Loucy (cell line): Measurements from ENCODE around the gene CDH8.

Experiments
- H2AFZ ChIP-seq: fragments of 200-600 bp; sonication (generic); 2 replicates; pipeline ENCODE4 v1.6.0; 2016; ENCODE audit warnings: antibody characterized with exemption, mild to moderate bottlenecking, low read length, moderate library complexity
- H3F3A ChIP-seq: fragments of 200-600 bp; 2 replicates; pipeline ENCODE4 v1.6.0; 2016; ENCODE audit warnings: antibody characterized with exemption, low read depth, mild to moderate bottlenecking
- H3K27me3 ChIP-seq: fragments of 200-600 bp; sonication (generic); 2 replicates; pipeline ENCODE4 v1.6.1; 2014; ENCODE audit warnings: low read length, mild to moderate bottlenecking; ENCODE audit not compliant: insufficient read depth, poor library complexity, severe bottlenecking
- H3K36me3 ChIP-seq: fragments of 200-600 bp; sonication (generic); 2 replicates; pipeline ENCODE4 v1.6.1; 2016; ENCODE audit warnings: low read length; ENCODE audit not compliant: insufficient read depth
- H3K4me1 ChIP-seq: fragments of 200-600 bp; sonication (generic); 2 replicates; pipeline ENCODE4 v1.5.1; 2014; ENCODE audit warnings: low read length, mild to moderate bottlenecking; ENCODE audit not compliant: insufficient read depth, poor library complexity, severe bottlenecking
- H3K4me2 ChIP-seq: fragments of 200-600 bp; sonication (generic); 2 replicates; pipeline ENCODE4 v1.6.0; 2014; ENCODE audit warnings: antibody characterized with exemption, low read length, low read depth, mild to moderate bottlenecking; ENCODE audit not compliant: poor library complexity, severe bottlenecking
- H3K4me3 ChIP-seq: fragments of 200-600 bp; sonication (generic); 2 replicates; pipeline ENCODE4 v1.5.1; 2014; ENCODE audit warnings: low read length, mild to moderate bottlenecking, mixed read lengths; ENCODE audit not compliant: poor library complexity, severe bottlenecking
- H3K79me2 ChIP-seq: fragments of 200-600 bp; sonication (generic); 2 replicates; pipeline ENCODE4 v1.6.1; 2014; ENCODE audit warnings: low read length; ENCODE audit not compliant: insufficient read depth
- H3K9ac ChIP-seq: fragments of 200-600 bp; sonication (generic); 2 replicates; pipeline ENCODE4 v1.6.0; 2014; ENCODE audit warnings: mild to moderate bottlenecking, low read depth, low read length, moderate library complexity; ENCODE audit not compliant: poor library complexity, severe bottlenecking
- H3K9me2 ChIP-seq: fragments of 200-600 bp; sonication (generic); replicated peaks from 2 replicates; pipeline ENCODE4 v1.6.1; 2016; ENCODE audit warnings: low read depth, low read length, mixed read lengths
- H3K9me3 ChIP-seq: fragments of 200-600 bp; sonication (generic); 2 replicates; pipeline ENCODE4 v1.6.1; 2014; ENCODE audit warnings: mild to moderate bottlenecking, antibody characterized with exemption, low read length, low read depth; ENCODE audit not compliant: insufficient read depth
- H4K20me1 ChIP-seq: fragments of 200-600 bp; sonication (generic); 2 replicates; pipeline ENCODE4 v1.6.0; 2014; ENCODE audit warnings: antibody characterized with exemption, low read length, mild to moderate bottlenecking; ENCODE audit not compliant: insufficient read depth, poor library complexity, severe bottlenecking
- EZH2phosphoT487 ChIP-seq: fragments of 200-600 bp; IDR thresholded peaks from 2 replicates; pipeline ENCODE4 v1.6.1; 2018; ENCODE audit warnings: antibody characterized with exemption, mild to moderate bottlenecking, moderate library complexity, borderline replicate concordance
- TF ChIP-seq, protein P1 (sequence below): fragments of 200-600 bp; sonication (generic); conservative IDR thresholded peaks from 2 replicates; pipeline ENCODE4 v1.5.1; 2014; ENCODE audit warnings: mild to moderate bottlenecking, antibody characterized with exemption, low read length

Gene CDH8

DNA sequence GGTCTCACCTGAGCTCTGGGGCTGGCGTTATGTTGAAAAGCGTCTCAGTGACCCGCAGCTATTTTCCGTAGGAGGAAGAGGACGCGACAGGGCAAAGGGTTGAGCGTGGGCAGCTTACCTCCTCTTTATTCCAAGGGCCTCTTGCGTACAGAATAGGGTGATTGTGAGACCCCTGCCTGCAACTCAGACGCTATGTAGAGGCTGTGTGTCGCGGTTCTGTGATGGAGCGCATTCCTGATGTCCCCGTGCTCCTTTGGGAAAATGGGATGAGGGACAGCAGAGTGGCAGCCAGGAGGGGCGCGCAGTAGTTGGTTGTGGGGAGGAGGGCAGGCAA lies 531 bp upstream of the CDH8 start:
- Histone ChIP-seq H2AFZ (no peak overlapping the region), H3K4me3 (no peak overlapping the region), H3K9ac (no peak overlapping the region), H4K20me1 (no peaks in the 10 kb centered on the region), H3F3A (no peaks in the 10 kb centered on the region), H3K4me2 (no peak overlapping the region), H3K36me3 (no peaks in the 10 kb centered on the region), H3K9me2 (no peaks in the 10 kb centered on the region), H3K27me3 (no peaks in the 10 kb centered on the region), H3K4me1 (no peaks in the 10 kb centered on the region), H3K79me2 (no peaks in the 10 kb centered on the region), H3K9me3 (no peaks in the 10 kb centered on the region)
- no peak for TF ChIP-seq EZH2phosphoT487

DNA sequence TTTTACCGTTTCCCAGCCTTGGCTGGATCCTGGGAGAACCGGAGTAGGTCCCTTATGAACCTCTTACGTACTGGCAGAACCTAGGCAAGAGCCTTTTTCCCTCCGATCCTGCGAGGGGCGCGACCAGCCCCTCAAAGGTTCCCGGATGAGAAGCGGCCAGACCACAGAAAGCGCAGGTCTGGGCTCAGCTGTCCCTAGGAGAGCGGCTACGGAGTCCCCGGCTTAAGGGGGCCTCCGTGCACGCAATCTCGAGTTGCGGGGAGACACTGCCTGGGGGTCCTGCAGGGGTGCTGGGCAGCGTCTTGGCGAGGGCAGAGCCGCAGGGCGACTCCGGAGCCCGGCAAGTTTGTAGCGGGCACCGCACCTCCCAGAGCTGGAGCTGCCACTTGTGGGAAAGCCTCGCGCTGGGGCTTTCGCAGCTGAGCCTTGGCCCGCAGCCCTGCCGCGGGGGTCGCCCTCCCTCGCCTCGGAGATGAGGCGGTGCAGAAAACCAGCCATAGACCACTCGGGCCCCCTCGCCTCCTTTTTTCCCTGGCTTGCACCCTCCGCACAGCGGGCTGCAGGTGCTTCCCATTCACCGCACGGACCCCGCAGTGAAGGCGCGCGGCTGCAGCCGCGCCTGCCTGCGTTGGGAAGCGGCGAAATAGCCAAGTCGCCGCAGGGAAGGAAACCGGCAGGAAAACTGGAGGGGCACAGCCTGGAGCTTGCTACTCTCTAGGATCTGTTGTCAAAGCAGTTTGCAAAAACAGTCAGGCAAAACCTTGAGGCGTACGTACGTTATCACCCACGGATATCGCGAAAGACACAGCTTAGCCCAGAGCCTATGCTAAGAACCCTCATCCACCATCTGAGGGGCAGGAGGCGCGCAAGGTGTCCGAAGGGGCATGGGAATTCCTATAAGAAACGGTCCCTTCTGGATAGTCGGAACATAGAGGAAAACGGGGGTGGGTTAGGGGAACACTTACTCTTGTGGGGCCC lies 834 bp downstream of the CDH8 start:
- Histone ChIP-seq H3K9ac (no peak overlapping the region), H3K9me3 (no peaks in the 10 kb centered on the region), H3F3A (no peaks in the 10 kb centered on the region), H3K4me1 (no peaks in the 10 kb centered on the region), H4K20me1 (no peaks in the 10 kb centered on the region), H3K36me3 (no peaks in the 10 kb centered on the region), H3K4me2 (no peak overlapping the region), H3K9me2 (no peaks in the 10 kb centered on the region), H3K27me3 (no peaks in the 10 kb centered on the region), H3K4me3 (no peak overlapping the region), H2AFZ (no peak overlapping the region), H3K79me2 (no peaks in the 10 kb centered on the region)
- TF ChIP-seq EZH2phosphoT487 = no peak
- TF ChIP-seq, protein P1, sequence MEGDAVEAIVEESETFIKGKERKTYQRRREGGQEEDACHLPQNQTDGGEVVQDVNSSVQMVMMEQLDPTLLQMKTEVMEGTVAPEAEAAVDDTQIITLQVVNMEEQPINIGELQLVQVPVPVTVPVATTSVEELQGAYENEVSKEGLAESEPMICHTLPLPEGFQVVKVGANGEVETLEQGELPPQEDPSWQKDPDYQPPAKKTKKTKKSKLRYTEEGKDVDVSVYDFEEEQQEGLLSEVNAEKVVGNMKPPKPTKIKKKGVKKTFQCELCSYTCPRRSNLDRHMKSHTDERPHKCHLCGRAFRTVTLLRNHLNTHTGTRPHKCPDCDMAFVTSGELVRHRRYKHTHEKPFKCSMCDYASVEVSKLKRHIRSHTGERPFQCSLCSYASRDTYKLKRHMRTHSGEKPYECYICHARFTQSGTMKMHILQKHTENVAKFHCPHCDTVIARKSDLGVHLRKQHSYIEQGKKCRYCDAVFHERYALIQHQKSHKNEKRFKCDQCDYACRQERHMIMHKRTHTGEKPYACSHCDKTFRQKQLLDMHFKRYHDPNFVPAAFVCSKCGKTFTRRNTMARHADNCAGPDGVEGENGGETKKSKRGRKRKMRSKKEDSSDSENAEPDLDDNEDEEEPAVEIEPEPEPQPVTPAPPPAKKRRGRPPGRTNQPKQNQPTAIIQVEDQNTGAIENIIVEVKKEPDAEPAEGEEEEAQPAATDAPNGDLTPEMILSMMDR = no peak

DNA sequence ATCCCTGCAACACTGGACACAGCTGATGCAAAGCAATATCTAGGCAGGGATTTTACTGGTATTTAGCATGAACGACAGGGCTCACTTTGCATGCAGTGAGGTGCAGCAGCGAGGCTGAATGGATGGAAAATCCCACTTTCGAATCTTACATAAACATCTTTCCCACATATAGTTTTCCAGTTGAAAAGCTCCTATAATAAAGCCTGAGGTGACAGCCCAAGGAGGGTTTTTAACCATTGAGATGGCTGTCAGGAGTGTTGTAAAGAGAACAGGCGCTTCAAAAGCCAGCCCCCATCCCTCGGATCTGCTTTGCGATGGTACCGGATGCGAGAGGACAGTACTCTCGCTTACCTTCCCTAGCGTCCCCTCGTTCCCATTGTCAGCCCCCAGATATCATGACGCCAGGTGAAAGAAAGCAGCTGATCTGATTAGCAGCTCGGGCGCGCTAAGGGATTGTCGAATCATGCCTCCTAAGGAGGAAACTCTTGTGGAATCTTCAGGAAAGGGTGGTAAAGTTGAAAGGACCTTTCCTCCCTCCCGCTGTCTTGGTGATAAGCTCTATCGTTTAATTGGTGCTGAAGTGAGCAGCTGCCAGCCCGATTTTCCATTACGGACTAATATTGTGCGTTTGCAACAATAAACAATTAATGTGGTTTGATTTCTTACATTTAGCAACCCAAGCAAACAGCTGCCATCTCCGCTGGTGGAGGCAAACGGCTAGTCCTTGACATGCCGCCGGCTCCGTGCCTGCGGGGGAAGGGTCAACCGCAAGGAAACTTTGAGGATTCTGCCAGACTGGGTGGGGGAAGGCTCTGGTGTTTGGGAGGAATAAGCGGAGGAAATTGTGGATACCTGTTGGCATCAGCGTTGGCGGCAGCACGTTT lies 1.8 kb downstream of the CDH8 start:
- H4K20me1 ChIP-seq = no peaks in the 10 kb centered on the region
- H3K4me2 ChIP-seq = no peak overlapping the region
- no peaks in the 10 kb centered on the region for H3K4me1 ChIP-seq
- no peaks in the 10 kb centered on the region for H3K9me3 ChIP-seq
- no peaks in the 10 kb centered on the region for H3F3A ChIP-seq
- TF ChIP-seq EZH2phosphoT487 = no peak
- TF ChIP-seq, protein P1 = no peak
- no peaks in the 10 kb centered on the region for H3K79me2 ChIP-seq
- H3K9me2 ChIP-seq = no peaks in the 10 kb centered on the region
- no peak overlapping the region for H3K9ac ChIP-seq
- no peak overlapping the region for H2AFZ ChIP-seq
- no peaks in the 10 kb centered on the region for H3K36me3 ChIP-seq
- no peak overlapping the region for H3K4me3 ChIP-seq
- no peaks in the 10 kb centered on the region for H3K27me3 ChIP-seq
